CD4-positive, CD25-positive, alpha-beta regulatory T cell (primary cell): Measurements from ENCODE around the gene INPP5B. TPM values are rescaled to one million over a fixed set of nuclear protein-coding genes. Genes with fewer than 3 reads are reported as not detected.

ENCODE experiments used
- ATAC-seq, 2 donors: fragments of 150-1000 bp; cut with Tn5 transposase; one replicate each; pipeline ENCODE4 v1.10.0; 2021; ENCODE audit warnings: low read depth in 2 of 2, moderate number of reproducible peaks in 2 of 2, moderate library complexity in 1 of 2
- DNase-seq, 3 donors: peaks; one replicate each; pipeline versions ENCODE4 v3.0.0 to v3.0.0-alpha.2; 2012 to 2022; ENCODE audit warnings: mixed read lengths in 1 of 3
- H3K27ac ChIP-seq: one replicate; pipeline ENCODE4 v1.7.0; 2013; ENCODE audit warnings: mild to moderate bottlenecking, low read length; ENCODE audit not compliant: insufficient read depth, poor library complexity, severe bottlenecking
- H3K27me3 ChIP-seq: one replicate; pipeline ENCODE4 v1.7.0; 2013; ENCODE audit warnings: low read length; ENCODE audit not compliant: control insufficient read depth, insufficient read depth
- H3K36me3 ChIP-seq: one replicate; pipeline ENCODE4 v1.7.0; 2013; ENCODE audit warnings: mild to moderate bottlenecking, low read length, moderate library complexity; ENCODE audit not compliant: control insufficient read depth, insufficient read depth
- H3K4me1 ChIP-seq: 2 replicates; pipeline ENCODE4 v1.7.0; 2013; ENCODE audit warnings: mild to moderate bottlenecking, low read length; ENCODE audit not compliant: insufficient read depth, control insufficient read depth, poor library complexity, severe bottlenecking
- H3K4me3 ChIP-seq: one replicate; pipeline ENCODE4 v1.7.0; 2013; ENCODE audit warnings: low read depth, mild to moderate bottlenecking, low read length, moderate library complexity
- H3K9me3 ChIP-seq, 2 experiments: 1 replicate in 1 of 2; 2 replicates in 1 of 2; pipeline ENCODE4 v1.7.0; 2013; ENCODE audit warnings: low read length in 2 of 2, mild to moderate bottlenecking in 1 of 2, moderate library complexity in 1 of 2; ENCODE audit not compliant: control insufficient read depth in 2 of 2
- H3K27ac Mint-ChIP-seq, 3 donors: one replicate each; pipeline ENCODE4 v1.8.0; 2020 to 2022; ENCODE audit warnings: mild to moderate bottlenecking in 3 of 3, mixed read lengths in 3 of 3, moderate library complexity in 2 of 3
- H3K27me3 Mint-ChIP-seq: one replicate; pipeline ENCODE4 v1.8.0; 2022; ENCODE audit warnings: mild to moderate bottlenecking, mixed read lengths
- H3K36me3 Mint-ChIP-seq: one replicate; pipeline ENCODE4 v1.8.0; 2020; ENCODE audit warnings: mixed read lengths
- H3K4me1 Mint-ChIP-seq, 4 donors: one replicate each; pipeline ENCODE4 v1.8.0; 2020 to 2022; ENCODE audit warnings: mixed read lengths in 4 of 4, mild to moderate bottlenecking in 1 of 4
- H3K4me3 Mint-ChIP-seq, 4 donors: one replicate each; pipeline ENCODE4 v1.8.0; 2020 to 2022; ENCODE audit warnings: mild to moderate bottlenecking in 4 of 4, mixed read lengths in 4 of 4, moderate library complexity in 3 of 4
- H3K9me3 Mint-ChIP-seq, 7 donors: one replicate each; pipeline ENCODE4 v1.8.0; 2020 to 2022; ENCODE audit warnings: mixed read lengths in 7 of 7, mild to moderate bottlenecking in 3 of 7, moderate library complexity in 2 of 7
- polyA plus RNA-seq, 4 donors: library from polyadenylated mRNA; unstranded; fragments of 300-500 nt; fragmentation: Illumina TruSeq; gene quantifications; one replicate each; pipeline ENCODE4 v1.2.3, GENCODE V29; 2021
- total RNA-seq: library from RNA; stranded (reverse); gene quantifications from one replicate; pipeline ENCODE4 v1.2.3, GENCODE V29; 2022

INPP5B gene
- total and polyA plus RNA-seq, 5 donors from 2014 or later, result 15.4 to 23.8 (median 19.2) TPM

DNA sequence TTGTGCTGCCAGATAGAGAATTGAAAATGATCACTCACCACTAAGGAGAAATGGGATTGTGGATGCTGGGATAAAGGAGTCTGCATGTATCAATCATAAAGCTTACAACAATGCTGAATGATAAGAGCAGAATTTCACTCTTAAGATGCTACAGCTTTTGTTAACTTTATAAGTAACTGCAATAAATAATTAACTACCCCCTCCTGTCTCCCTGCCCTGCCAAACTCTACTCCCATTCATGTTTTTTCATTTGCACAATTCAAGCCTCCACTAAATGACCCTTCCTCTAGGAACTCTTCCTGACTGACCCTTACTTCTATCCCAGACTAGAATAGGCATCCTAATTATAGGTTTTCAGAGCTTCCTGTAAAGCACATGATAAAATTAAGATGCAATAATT lies 102.3 kb downstream of the INPP5B start:
- Mint-ChIP-seq H3K9me3 (no peaks in the 10 kb centered on the region), H3K27me3 (no peaks in the 10 kb centered on the region), H3K27ac (peak overlapping the region in 1 of 3 donors; percentile 63), H3K4me1 (peaks cover 27 to 55% (median 34%) of the 10 kb centered on the region in 4 donors), H3K36me3 (peaks cover 32% of the 10 kb centered on the region), H3K4me3 (no peak overlapping the region)
- no peaks in the 10 kb centered on the region for H3K27me3 ChIP-seq
- no peaks in the 10 kb centered on the region for H3K9me3 ChIP-seq
- DNase-seq (no peak), ATAC-seq (no peak)
- H3K27ac ChIP-seq, result no peak overlapping the region
- peaks cover 32% of the 10 kb centered on the region for H3K36me3 ChIP-seq
- H3K4me3 ChIP-seq, result no peak overlapping the region
- H3K4me1 ChIP-seq, result peaks cover 7% of the 10 kb centered on the region

DNA sequence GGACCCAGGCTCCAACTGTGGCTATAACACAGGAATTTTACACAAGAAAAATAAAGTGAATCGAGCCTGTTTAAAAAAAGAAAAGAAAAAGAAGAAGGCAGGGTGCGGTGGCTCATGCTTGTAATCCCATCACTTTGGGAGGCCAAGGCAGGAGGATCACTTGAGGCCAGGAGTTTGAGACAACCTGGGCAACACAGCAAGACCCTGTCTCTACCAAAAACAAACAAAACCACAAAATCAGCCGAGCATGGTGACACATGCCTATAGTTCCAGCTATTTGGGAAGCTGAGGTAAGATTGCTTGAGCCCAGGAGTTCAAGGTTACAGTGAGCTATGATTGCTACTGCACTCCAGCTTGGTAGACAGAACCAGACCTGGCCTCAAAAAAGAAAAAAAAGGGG lies 105.2 kb downstream of the INPP5B start:
- H3K27ac ChIP-seq, result no peak overlapping the region
- no peak for ATAC-seq
- peaks cover 40% of the 10 kb centered on the region for H3K36me3 Mint-ChIP-seq

DNA sequence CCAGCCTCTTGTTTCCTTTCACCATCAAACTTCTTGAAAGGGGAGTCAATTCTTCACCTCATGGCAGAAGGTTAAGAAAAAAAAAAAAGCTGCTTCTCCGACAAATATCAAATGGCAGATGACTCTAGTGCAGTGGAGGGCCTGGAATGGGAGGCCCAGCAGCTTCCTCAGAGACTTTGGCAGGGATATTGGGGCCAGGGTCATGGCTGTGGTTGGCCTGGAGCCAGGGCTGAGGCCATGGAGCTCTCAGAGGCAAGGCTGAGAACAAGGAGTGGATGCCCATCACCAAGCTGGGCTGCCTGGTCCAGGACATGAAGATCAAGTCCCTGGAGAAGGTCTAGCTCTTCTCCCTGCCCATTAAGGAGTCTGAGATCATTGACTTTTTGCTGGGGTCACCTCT lies 106.1 kb downstream of the INPP5B start:
- no peak overlapping the region for H3K27ac ChIP-seq
- Mint-ChIP-seq H3K4me1 (peaks cover 4 to 23% (median 14%) of the 10 kb centered on the region in 4 donors), H3K27me3 (no peaks in the 10 kb centered on the region), H3K36me3 (peaks cover 36% of the 10 kb centered on the region), H3K9me3 (no peaks in the 10 kb centered on the region), H3K27ac (no peak overlapping the region), H3K4me3 (no peak overlapping the region)
- ATAC-seq (no peak), DNase-seq (no peak)
- H3K36me3 ChIP-seq, result peaks cover 60% of the 10 kb centered on the region
- no peaks in the 10 kb centered on the region for H3K4me1 ChIP-seq
- no peaks in the 10 kb centered on the region for H3K27me3 ChIP-seq
- H3K4me3 ChIP-seq, result no peak overlapping the region
- no peaks in the 10 kb centered on the region for H3K9me3 ChIP-seq

More for the DNA sequence above, 105.2 kb downstream of the INPP5B start:
- no peak overlapping the region for H3K4me3 ChIP-seq
- no peaks in the 10 kb centered on the region for H3K9me3 ChIP-seq
- no peaks in the 10 kb centered on the region for H3K27me3 Mint-ChIP-seq
- peaks cover 13 to 32% (median 22%) of the 10 kb centered on the region in 4 donors for H3K4me1 Mint-ChIP-seq
- no peak overlapping the region for H3K27ac Mint-ChIP-seq
- H3K4me1 ChIP-seq, result peaks cover 4% of the 10 kb centered on the region
- no peaks in the 10 kb centered on the region for H3K27me3 ChIP-seq
- no peak for DNase-seq
- no peak overlapping the region for H3K4me3 Mint-ChIP-seq
- peaks cover 54% of the 10 kb centered on the region for H3K36me3 ChIP-seq
- no peaks in the 10 kb centered on the region for H3K9me3 Mint-ChIP-seq

DNA sequence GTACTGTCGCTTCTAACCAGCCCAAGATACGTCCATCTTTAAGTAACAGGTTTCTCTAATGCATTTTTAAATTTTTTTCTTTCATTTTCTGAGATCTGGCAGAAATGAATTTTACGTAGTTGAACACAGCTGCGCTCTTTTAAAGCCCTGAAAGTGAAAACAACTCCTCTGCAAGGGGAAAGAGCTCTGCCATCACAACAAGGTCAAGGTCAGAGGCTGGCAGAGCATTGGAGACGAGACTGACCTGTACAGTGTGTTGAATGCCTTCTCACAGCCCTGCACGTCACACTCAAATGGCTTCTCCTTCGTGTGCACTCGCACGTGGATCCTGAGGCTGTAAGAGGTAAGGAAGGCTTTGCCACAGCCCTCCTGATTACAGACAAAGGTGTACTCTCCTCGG lies 107.2 kb downstream of the INPP5B start:
- no peak for DNase-seq
- Mint-ChIP-seq H3K4me1 (peaks cover under 1 to 13% (median 7%) of the 10 kb centered on the region in 4 donors), H3K9me3 (no peaks in the 10 kb centered on the region), H3K27me3 (no peaks in the 10 kb centered on the region), H3K27ac (no peak overlapping the region), H3K4me3 (no peak overlapping the region), H3K36me3 (peaks cover 33% of the 10 kb centered on the region)
- Histone ChIP-seq H3K36me3 (peaks cover 67% of the 10 kb centered on the region), H3K4me1 (no peaks in the 10 kb centered on the region), H3K9me3 (no peaks in the 10 kb centered on the region), H3K4me3 (no peak overlapping the region), H3K27me3 (no peaks in the 10 kb centered on the region), H3K27ac (no peak overlapping the region)
- no peak for ATAC-seq

DNA sequence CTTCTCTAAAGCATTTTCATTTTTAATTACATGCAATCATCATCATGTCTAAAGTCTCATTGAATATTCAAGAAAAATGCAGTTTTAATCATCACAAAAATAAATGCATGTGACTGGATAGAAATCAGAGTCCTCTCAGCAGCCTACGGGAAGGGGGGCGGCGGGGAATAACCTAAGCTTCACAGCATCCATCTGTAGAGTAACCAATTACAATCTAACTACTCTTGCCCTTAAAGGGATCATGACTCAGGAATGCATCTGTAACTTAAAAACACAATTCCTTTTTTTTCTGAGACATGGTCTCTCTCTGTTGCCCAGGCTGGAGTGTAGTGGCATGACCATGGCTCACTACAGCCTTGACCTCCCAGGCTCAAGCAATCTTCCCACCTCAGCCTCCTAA lies 110.1 kb downstream of the INPP5B start:
- H3K27me3 ChIP-seq, result no peaks in the 10 kb centered on the region
- ATAC-seq, result no peak
- no peak overlapping the region for H3K27ac ChIP-seq
- H3K4me3 ChIP-seq, result no peak overlapping the region
- H3K27me3 Mint-ChIP-seq, result no peaks in the 10 kb centered on the region
- no peaks in the 10 kb centered on the region for H3K9me3 ChIP-seq
- peaks cover 89% of the 10 kb centered on the region for H3K36me3 ChIP-seq
- H3K9me3 Mint-ChIP-seq, result no peaks in the 10 kb centered on the region
- DNase-seq, result no peak
- peaks cover 36% of the 10 kb centered on the region for H3K36me3 Mint-ChIP-seq
- peaks cover 0 to 4% (median 0%) of the 10 kb centered on the region in 4 donors for H3K4me1 Mint-ChIP-seq
- no peak overlapping the region for H3K4me3 Mint-ChIP-seq
- no peaks in the 10 kb centered on the region for H3K4me1 ChIP-seq
- no peak overlapping the region for H3K27ac Mint-ChIP-seq

DNA sequence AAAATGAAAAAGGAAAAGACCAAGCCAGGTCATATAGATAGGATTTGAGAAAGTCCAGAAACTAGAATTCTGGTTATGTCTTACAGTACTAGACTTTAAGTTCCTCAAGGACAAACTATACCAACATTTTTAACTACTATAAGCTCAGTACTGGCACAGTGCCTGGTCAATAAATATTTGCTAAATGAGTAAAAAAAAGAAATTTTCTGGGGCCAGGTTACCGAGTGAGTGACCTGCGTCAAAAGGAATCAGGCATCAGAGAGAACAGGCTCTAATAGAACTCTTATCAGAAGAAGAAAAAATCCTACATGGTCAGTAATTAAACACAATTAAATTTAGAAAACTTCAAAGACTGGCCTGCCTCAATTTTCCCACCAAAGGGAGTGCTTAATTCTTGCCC lies 115.0 kb downstream of the INPP5B start:
- no peak overlapping the region for H3K27ac Mint-ChIP-seq
- Histone ChIP-seq H3K9me3 (no peaks in the 10 kb centered on the region), H3K4me3 (no peak overlapping the region), H3K27me3 (no peaks in the 10 kb centered on the region), H3K36me3 (peaks cover 74% of the 10 kb centered on the region), H3K4me1 (no peaks in the 10 kb centered on the region), H3K27ac (no peak overlapping the region)
- no peak for ATAC-seq
- no peaks in the 10 kb centered on the region for H3K27me3 Mint-ChIP-seq
- DNase-seq, result no peak
- H3K36me3 Mint-ChIP-seq, result peaks cover 34% of the 10 kb centered on the region
- H3K4me1 Mint-ChIP-seq, result peaks cover 0 to 6% (median 3%) of the 10 kb centered on the region in 4 donors
- H3K4me3 Mint-ChIP-seq, result no peak overlapping the region
- H3K9me3 Mint-ChIP-seq, result no peaks in the 10 kb centered on the region

DNA sequence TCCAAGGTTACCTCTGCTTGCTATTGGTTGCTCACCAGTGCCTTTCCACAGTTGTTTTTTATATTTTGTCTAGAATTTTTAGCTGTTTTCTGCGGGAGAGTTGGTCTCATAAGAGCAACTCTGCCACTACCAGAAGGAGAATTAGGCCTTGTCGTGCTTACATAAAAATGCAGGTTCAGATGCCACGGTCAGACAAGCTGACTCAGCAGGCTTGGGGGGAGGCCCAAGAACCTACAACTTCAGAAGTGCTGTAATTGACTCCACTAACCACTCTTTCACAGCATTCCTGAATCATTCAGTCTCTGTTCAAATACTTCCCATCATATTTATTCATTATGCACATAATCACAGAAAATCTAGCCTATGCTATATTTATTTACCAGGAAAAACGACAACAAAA lies 115.7 kb downstream of the INPP5B start:
- no peak for DNase-seq
- peaks cover 0 to 6% (median 4%) of the 10 kb centered on the region in 4 donors for H3K4me1 Mint-ChIP-seq
- peaks cover 68% of the 10 kb centered on the region for H3K36me3 ChIP-seq
- H3K27me3 ChIP-seq, result no peaks in the 10 kb centered on the region
- H3K27me3 Mint-ChIP-seq, result no peaks in the 10 kb centered on the region
- no peaks in the 10 kb centered on the region for H3K9me3 Mint-ChIP-seq
- H3K27ac Mint-ChIP-seq, result peak overlapping the region in 1 of 3 donors; percentile 20
- peaks cover 34% of the 10 kb centered on the region for H3K36me3 Mint-ChIP-seq
- no peak for ATAC-seq
- no peaks in the 10 kb centered on the region for H3K9me3 ChIP-seq
- H3K4me3 ChIP-seq, result no peak overlapping the region
- H3K27ac ChIP-seq, result no peak overlapping the region
- H3K4me1 ChIP-seq, result no peaks in the 10 kb centered on the region
- no peak overlapping the region for H3K4me3 Mint-ChIP-seq

DNA sequence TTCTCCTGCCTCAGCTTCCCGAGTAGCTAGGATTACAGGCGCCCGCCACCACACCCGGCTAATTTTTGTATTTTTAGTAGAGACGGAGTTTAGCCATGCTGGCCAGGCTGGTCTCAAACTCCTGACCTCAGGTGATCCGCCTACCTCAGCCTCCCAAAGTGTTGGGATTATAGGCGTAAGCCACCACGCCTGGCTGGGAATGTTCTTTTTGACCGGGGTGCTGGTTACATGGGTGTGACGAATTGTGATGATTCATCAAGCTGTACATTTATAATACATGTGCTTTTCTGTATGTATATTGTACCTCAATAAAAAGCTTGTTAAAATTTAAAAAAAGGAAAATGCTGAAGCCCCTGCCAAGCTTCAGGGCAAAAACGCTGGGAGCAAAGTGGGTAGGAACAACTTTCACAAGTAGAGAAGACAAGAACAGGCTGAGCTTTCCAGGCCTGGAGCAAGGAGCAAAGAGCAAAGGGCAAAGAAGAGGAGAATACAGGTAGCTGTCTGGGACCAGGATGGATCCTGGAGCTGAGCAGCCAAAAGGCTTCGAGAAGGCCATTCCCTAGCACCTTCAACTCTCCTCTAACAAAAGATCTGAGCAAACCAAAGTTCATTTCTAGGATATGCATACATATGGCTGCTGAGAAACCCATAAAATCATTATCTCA lies 118.3 kb downstream of the INPP5B start:
- H3K4me3 ChIP-seq, result no peak overlapping the region
- no peaks in the 10 kb centered on the region for H3K9me3 ChIP-seq
- no peak overlapping the region for H3K27ac ChIP-seq
- ATAC-seq (no peak), DNase-seq (no peak)
- H3K27me3 ChIP-seq, result no peaks in the 10 kb centered on the region
- no peak overlapping the region for H3K4me3 Mint-ChIP-seq
- H3K9me3 Mint-ChIP-seq, result no peaks in the 10 kb centered on the region
- H3K4me1 ChIP-seq, result no peaks in the 10 kb centered on the region
- peaks cover 53% of the 10 kb centered on the region for H3K36me3 ChIP-seq
- peaks cover 33% of the 10 kb centered on the region for H3K36me3 Mint-ChIP-seq
- peaks cover 0 to 11% (median 4%) of the 10 kb centered on the region in 4 donors for H3K4me1 Mint-ChIP-seq
- no peaks in the 10 kb centered on the region for H3K27me3 Mint-ChIP-seq
- peak overlapping the region in 1 of 3 donors; percentile 56 for H3K27ac Mint-ChIP-seq
